Measurements from ENCODE around the gene TRABD2B.

GRCh38 chr1:47971385-47972160, 25.6 kb downstream of the TRABD2B start:
- TF ChIP-seq CTCF (conservative IDR thresholded peaks at IDR 0.05; ENCODE audit: low read depth, low read length) (no peak), POLR2A (IDR thresholded peaks at IDR 0.05; ENCODE audit: low read depth, low read length) (no peak), SMC3 (IDR thresholded peaks at IDR 0.05; ENCODE audit: low read depth, low read length) (no peak), CEBPB (IDR thresholded peaks at IDR 0.05; ENCODE audit: low read depth, low read length) (no peak), ELK1 (IDR thresholded peaks at IDR 0.05; ENCODE audit: borderline replicate concordance, low read depth, low read length) (no peak), RAD21 (IDR thresholded peaks at IDR 0.05; ENCODE audit: low read length) (no peak), RCOR1 (IDR thresholded peaks at IDR 0.05; ENCODE audit: insufficient replicate concordance, low read length) (no peak), USF2 (IDR thresholded peaks at IDR 0.05; ENCODE audit: low read depth, low read length) (no peak), CHD1 (IDR thresholded peaks at IDR 0.05; ENCODE audit: low read depth, low read length) (no peak), RFX5 (IDR thresholded peaks at IDR 0.05; ENCODE audit: low read depth, low read length) (no peak), FOS (IDR thresholded peaks at IDR 0.05; ENCODE audit: low read depth, low read length) (no peak)
